ENCODE data around the gene G3BP2. TPM values are rescaled to one million over a fixed set of nuclear protein-coding genes. Genes with fewer than 3 reads are reported as not detected.
"Not testable (repeated sequence)": the region's sequence is repeated elsewhere in the genome, so short reads cannot be mapped to it uniquely, and the experiment has no call there.

Gene G3BP2
- total RNA-seq, 2 donors from 2014 or later = 165 to 183 TPM

DNA sequence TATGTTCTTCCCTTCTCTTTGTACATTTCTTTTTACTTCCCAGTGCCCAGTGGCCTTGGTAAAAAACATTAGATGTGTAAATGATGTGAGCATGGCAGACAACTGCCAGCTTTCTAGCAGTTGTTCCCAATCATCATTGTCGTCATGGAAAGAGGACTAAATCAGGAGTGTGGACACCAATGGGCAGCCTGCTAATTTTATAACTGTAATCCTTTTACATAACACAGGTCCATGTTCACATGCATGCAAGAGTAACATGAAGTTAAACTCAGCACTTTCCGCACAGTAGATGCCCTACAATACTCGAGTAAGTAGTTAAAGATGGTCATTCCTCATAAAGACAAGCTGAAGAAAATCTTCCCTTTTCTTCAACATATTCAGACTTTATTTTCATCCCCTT is 23.4 kb upstream of the G3BP2 start:
- H3K36me3 ChIP-seq = no peaks in the 10 kb centered on the region
- H3K27ac ChIP-seq = no peak overlapping the region
- intact Hi-C loops (cut with DNase I) = no loop called here
- DNase-seq = no peak
- peak overlapping the region in 1 of 2 donors; percentile 58 for H3K9ac ChIP-seq (ENCODE audit: low read depth in 2 of 2, low read length in 2 of 2)
- TF ChIP-seq, protein P1, sequence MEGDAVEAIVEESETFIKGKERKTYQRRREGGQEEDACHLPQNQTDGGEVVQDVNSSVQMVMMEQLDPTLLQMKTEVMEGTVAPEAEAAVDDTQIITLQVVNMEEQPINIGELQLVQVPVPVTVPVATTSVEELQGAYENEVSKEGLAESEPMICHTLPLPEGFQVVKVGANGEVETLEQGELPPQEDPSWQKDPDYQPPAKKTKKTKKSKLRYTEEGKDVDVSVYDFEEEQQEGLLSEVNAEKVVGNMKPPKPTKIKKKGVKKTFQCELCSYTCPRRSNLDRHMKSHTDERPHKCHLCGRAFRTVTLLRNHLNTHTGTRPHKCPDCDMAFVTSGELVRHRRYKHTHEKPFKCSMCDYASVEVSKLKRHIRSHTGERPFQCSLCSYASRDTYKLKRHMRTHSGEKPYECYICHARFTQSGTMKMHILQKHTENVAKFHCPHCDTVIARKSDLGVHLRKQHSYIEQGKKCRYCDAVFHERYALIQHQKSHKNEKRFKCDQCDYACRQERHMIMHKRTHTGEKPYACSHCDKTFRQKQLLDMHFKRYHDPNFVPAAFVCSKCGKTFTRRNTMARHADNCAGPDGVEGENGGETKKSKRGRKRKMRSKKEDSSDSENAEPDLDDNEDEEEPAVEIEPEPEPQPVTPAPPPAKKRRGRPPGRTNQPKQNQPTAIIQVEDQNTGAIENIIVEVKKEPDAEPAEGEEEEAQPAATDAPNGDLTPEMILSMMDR (IDR thresholded peaks at IDR 0.05) = no peak
- no peaks in the 10 kb centered on the region for H3K27me3 ChIP-seq
- no peak overlapping the region for H3K4me3 ChIP-seq
- H3K9me3 ChIP-seq = no peaks in the 10 kb centered on the region
- no peaks in the 10 kb centered on the region for H3K4me1 ChIP-seq

DNA sequence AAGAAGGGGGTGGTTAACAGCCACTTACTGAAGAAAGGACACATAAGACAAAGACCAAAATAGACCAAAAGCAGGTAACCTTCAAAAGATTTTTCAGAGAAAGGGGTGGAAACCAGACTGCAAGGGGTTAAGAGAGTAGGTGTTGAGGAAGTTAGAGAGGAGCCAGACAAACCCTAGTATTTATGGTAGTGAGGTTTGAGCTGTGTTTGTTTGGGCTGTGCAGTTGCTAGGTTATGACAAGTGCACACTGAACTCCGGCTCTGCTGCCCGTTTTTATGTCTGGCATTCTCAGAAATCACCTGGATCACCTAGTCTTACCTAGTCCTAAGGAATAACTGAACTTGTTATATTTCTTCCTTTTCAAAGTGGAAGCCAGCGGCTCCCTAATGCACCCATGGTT is 22.9 kb upstream of the G3BP2 start:
- TF ChIP-seq, protein P1 (IDR thresholded peaks at IDR 0.05) = no peak
- Histone ChIP-seq H3K4me1 (no peaks in the 10 kb centered on the region), H3K27ac (no peak overlapping the region), H3K9me3 (no peaks in the 10 kb centered on the region), H3K27me3 (no peaks in the 10 kb centered on the region), H3K9ac (ENCODE audit: low read depth in 2 of 2, low read length in 2 of 2) (peak overlapping the region in 1 of 2 donors; percentile 58), H3K4me3 (no peak overlapping the region), H3K36me3 (no peaks in the 10 kb centered on the region)
- intact Hi-C loops (cut with DNase I) = no loop called here
- DNase-seq = peak; percentile 70

DNA sequence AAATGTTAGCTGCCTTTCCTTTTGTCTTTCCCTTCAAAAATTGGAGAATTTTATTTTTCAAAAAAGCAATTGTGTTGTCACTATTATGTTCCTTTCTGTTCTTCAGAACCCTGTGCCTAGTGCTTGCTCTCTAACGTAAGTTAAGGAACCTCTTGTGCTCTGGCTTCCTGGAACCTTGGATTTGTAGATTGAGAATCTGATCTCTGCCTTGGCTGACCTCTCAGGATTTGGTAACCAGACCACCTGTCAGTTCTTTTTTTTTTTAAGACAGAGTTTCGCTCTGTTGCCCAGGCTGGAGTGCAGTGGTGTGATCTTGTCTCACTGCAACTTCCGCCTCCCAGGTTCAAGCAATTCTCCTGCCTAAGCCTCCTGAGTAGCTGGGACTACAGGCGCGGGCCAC is 18.9 kb upstream of the G3BP2 start:
- DNase-seq = not testable (repeated sequence)

DNA sequence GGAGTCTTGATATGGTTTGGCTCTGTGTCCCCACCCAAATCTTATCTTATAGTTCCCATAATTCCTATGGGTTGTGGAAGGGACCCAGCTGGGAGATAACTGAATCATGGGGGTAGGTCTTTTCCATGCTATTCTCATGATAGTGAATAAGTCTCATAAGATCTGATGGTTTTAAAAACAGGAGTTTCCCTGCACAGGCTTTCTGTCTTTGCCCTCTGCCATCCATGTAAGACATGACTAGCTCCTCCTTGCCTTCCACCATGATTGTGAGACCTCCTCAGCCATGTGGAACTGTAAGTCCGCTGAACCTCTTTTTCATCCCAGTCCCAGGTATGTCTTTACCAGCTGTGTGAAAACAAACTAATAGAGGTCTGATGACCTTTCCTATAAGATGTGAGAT is 13.9 kb upstream of the G3BP2 start:
- H3K9ac ChIP-seq (ENCODE audit: low read depth in 2 of 2, low read length in 2 of 2); DNase-seq; H3K36me3 ChIP-seq; H3K4me3 ChIP-seq; H3K27me3 ChIP-seq; H3K9me3 ChIP-seq; intact Hi-C loops (cut with DNase I); H3K27ac ChIP-seq; H3K4me1 ChIP-seq: not testable (repeated sequence)

More for the DNA sequence above, 18.9 kb upstream of the G3BP2 start:
- intact Hi-C loops (cut with DNase I); H3K4me3 ChIP-seq; H3K36me3 ChIP-seq; H3K9ac ChIP-seq (ENCODE audit: low read depth in 2 of 2, low read length in 2 of 2); H3K27me3 ChIP-seq; H3K9me3 ChIP-seq; H3K4me1 ChIP-seq; H3K27ac ChIP-seq: not testable (repeated sequence)

DNA sequence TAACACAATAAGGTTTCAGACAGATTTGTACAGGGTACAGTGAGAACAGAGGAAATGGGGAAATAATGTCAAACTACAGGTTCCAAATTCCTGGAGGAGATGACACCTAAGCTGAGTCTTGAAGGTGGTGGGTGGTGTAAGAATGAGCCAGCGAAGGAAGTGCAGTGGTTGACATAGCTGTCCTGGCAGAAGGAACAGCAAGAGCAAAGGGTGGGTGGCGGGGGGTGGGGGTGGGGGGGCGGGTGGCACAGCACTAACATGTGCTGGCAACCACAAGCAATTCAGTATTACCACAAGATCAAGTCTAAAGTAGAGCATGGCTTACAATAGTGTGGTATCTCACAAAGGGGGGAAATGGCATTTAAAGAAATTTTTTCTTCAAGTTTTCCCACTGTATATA is 13.1 kb upstream of the G3BP2 start:
- TF ChIP-seq, protein P1 (IDR thresholded peaks at IDR 0.05) = no peak
- H3K36me3 ChIP-seq = no peaks in the 10 kb centered on the region
- no peaks in the 10 kb centered on the region for H3K4me1 ChIP-seq
- H3K9ac ChIP-seq (ENCODE audit: low read depth in 2 of 2, low read length in 2 of 2) = no peak overlapping the region
- no peak overlapping the region for H3K4me3 ChIP-seq
- no peaks in the 10 kb centered on the region for H3K9me3 ChIP-seq
- H3K27ac ChIP-seq = no peak overlapping the region
- H3K27me3 ChIP-seq = no peaks in the 10 kb centered on the region
- intact Hi-C loops (cut with DNase I) = no loop called here
- DNase-seq = no peak

DNA sequence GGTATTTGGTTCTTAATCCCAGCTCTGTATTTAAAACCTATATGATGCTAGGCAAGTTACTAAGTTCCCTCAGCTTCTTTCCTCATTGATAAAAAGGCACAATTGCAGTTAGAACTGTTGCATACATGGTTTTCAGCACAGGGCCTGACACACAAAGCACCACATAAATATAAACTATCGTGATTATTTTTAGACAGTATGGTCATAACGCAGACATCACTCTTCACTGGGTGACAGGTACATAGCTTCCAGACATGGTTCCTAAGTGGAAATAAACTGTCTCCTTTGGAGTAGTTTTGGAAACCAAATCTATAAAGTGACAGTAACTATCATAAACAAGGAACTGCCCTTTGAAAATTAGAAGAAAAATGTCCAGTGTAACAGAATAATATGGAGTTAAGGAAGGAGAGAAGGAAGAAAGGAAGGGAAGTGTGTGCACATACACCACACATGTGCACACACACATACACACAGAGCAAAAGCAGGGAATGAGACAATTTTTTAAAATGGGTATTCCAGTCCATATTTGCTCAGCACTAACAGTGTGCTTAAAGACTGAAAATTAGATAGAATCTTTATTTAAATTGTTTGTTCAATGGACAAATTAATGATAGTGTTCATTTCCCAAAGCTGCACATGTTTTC is 12.5 kb upstream of the G3BP2 start:
- no peak for DNase-seq
- TF ChIP-seq, protein P1 (IDR thresholded peaks at IDR 0.05) = no peak
- Histone ChIP-seq H3K27me3 (no peaks in the 10 kb centered on the region), H3K4me3 (no peak overlapping the region), H3K36me3 (no peaks in the 10 kb centered on the region), H3K9ac (ENCODE audit: low read depth in 2 of 2, low read length in 2 of 2) (no peak overlapping the region), H3K9me3 (no peaks in the 10 kb centered on the region), H3K4me1 (no peaks in the 10 kb centered on the region), H3K27ac (no peak overlapping the region)
- intact Hi-C loops (cut with DNase I) = no loop called here

Measured in colonic mucosa (tissue), 4 donors.